Neutrophil (primary cell): ENCODE data around the gene ADAMTS2.

Experiments
- H3K27ac ChIP-seq: fragments of 200-600 bp; sonication (generic); 2 replicates; pipeline ENCODE4 v1.5.1; 2016; ENCODE audit warnings: mild to moderate bottlenecking, moderate library complexity
- H3K27me3 ChIP-seq: fragments of 200-600 bp; sonication (generic); 2 replicates; pipeline ENCODE4 v1.6.0; 2016; ENCODE audit warnings: mild to moderate bottlenecking
- H3K36me3 ChIP-seq: fragments of 200-600 bp; sonication (generic); 2 replicates; pipeline ENCODE4 v1.5.1; 2017
- H3K4me1 ChIP-seq, 2 experiments: fragments of 200-600 bp in 1 of 2; sonication (generic) in 1 of 2; 1 replicate in 1 of 2; 2 replicates in 1 of 2; pipeline versions ENCODE4 v1.5.1 to v1.6.1; 2013 to 2016; ENCODE audit warnings: low read depth in 1 of 2, low read length in 1 of 2, mild to moderate bottlenecking in 1 of 2, moderate library complexity in 1 of 2; ENCODE audit not compliant: control insufficient read depth in 1 of 2, insufficient read depth in 1 of 2
- H3K4me3 ChIP-seq, 2 experiments: fragments of 200-600 bp in 1 of 2; sonication (generic) in 1 of 2; 1 replicate in 1 of 2; 2 replicates in 1 of 2; pipeline ENCODE4 v1.5.1; 2013 to 2016; ENCODE audit warnings: low read depth in 1 of 2, low read length in 1 of 2, mild to moderate bottlenecking in 1 of 2, moderate library complexity in 1 of 2
- H3K9me3 ChIP-seq: fragments of 200-600 bp; sonication (generic); 2 replicates; pipeline ENCODE4 v1.5.1; 2016
- CTCF ChIP-seq: fragments of 200-600 bp; sonication (generic); IDR thresholded peaks from 2 replicates; pipeline ENCODE4 v1.5.1; 2016; ENCODE audit warnings: antibody characterized with exemption

Gene ADAMTS2

GRCh38 chr5:179345433-179346321 lies at the start of gene ADAMTS2:
Gene ADAMTS2, minus strand, starts transcription at chr5:179345461. Its CDS starts 133 bp downstream, at chr5:179345328.
- TF ChIP-seq CTCF: no peak
- Histone ChIP-seq H3K4me3 (no peak within 1 kb of the TSS), H3K36me3 (no peaks in the 10 kb centered on the region), H3K27ac (no peak within 1 kb of the TSS), H3K27me3 (peaks cover 94% of the 10 kb centered on the region), H3K9me3 (no peaks in the 10 kb centered on the region), H3K4me1 (peaks cover 0 to 3% of the 10 kb centered on the region in 2 experiments)

GRCh38 chr5:179393078-179393477 lies 47.8 kb upstream of the ADAMTS2 start:
- peaks cover 4% of the 10 kb centered on the region for H3K9me3 ChIP-seq
- H3K27ac ChIP-seq: no peak overlapping the region
- H3K36me3 ChIP-seq: no peaks in the 10 kb centered on the region
- no peak for TF ChIP-seq CTCF
- no peaks in the 10 kb centered on the region for H3K4me1 ChIP-seq
- H3K27me3 ChIP-seq: no peaks in the 10 kb centered on the region
- H3K4me3 ChIP-seq: no peak overlapping the region

GRCh38 chr5:179387151-179388110 lies 42.2 kb upstream of the ADAMTS2 start:
- no peak for TF ChIP-seq CTCF
- H3K9me3 ChIP-seq: peaks cover 4% of the 10 kb centered on the region
- H3K27me3 ChIP-seq: no peaks in the 10 kb centered on the region

GRCh38 chr5:179385914-179386313 lies 40.7 kb upstream of the ADAMTS2 start:
- H3K4me3 ChIP-seq: no peak overlapping the region
- no peaks in the 10 kb centered on the region for H3K36me3 ChIP-seq
- H3K27me3 ChIP-seq: no peaks in the 10 kb centered on the region
- H3K4me1 ChIP-seq: no peaks in the 10 kb centered on the region
- peaks cover 4% of the 10 kb centered on the region for H3K9me3 ChIP-seq
- TF ChIP-seq CTCF: no peak
- H3K27ac ChIP-seq: no peak overlapping the region

More at GRCh38 chr5:179387151-179388110, 42.2 kb upstream of the ADAMTS2 start:
- no peak overlapping the region for H3K27ac ChIP-seq
- H3K4me3 ChIP-seq: no peak overlapping the region
- no peaks in the 10 kb centered on the region for H3K36me3 ChIP-seq
- H3K4me1 ChIP-seq: no peaks in the 10 kb centered on the region

GRCh38 chr5:179382486-179382885 lies 37.2 kb upstream of the ADAMTS2 start:
- Histone ChIP-seq H3K36me3 (no peaks in the 10 kb centered on the region), H3K27ac (no peak overlapping the region), H3K4me3 (no peak overlapping the region), H3K9me3 (no peaks in the 10 kb centered on the region), H3K27me3 (no peaks in the 10 kb centered on the region), H3K4me1 (no peaks in the 10 kb centered on the region)
- TF ChIP-seq CTCF: no peak
